H1 (cell line): ENCODE measurements around the gene NEURL1. TPM values are rescaled to one million over a fixed set of nuclear protein-coding genes. Genes with fewer than 3 reads are reported as not detected.

Source experiments
- CTCF ChIA-PET: fragments of 300-600 bp; sonication (Branson Sonifier 250); formaldehyde crosslinking; loops from one replicate; lab custom pipeline; 2021; ENCODE audit not compliant: partially characterized antibody; lab: Charles Lee
- POLR2A ChIA-PET: fragments of 300-600 bp; sonication (Branson Sonifier 250); formaldehyde crosslinking; loops from one replicate; lab custom pipeline; 2021; ENCODE audit warnings: inconsistent platforms; ENCODE audit not compliant: partially characterized antibody; lab: Charles Lee
- DNase-seq, 2 experiments: peaks; one replicate each; pipeline versions ENCODE4 v3.0.0 to v3.0.0-alpha.2; 2010 to 2022; ENCODE audit warnings: low spot score in 2 of 2, low read depth in 1 of 2, mixed read lengths in 1 of 2
- FAIRE-seq: peaks from 2 replicates; lab custom pipeline; 2011; peaks lifted over from hg19 to GRCh38; lab: Jason Lieb, UNC
- H2AFZ ChIP-seq: 2 replicates; pipeline ENCODE4 v1.8.1; 2012; ENCODE audit warnings: low read length, inconsistent platforms
- H2AK5ac ChIP-seq: 2 replicates; pipeline ENCODE4 v1.6.1; 2013; ENCODE audit warnings: low read depth, low read length
- H2BK120ac ChIP-seq: replicated peaks from 2 replicates; pipeline ENCODE3; 2013; ENCODE audit warnings: low read depth, low read length, inconsistent platforms
- H2BK12ac ChIP-seq: 2 replicates; pipeline ENCODE4 v1.6.1; 2013; ENCODE audit warnings: low read depth, low read length
- H2BK15ac ChIP-seq: 2 replicates; pipeline ENCODE4 v1.6.1; 2013; ENCODE audit warnings: low read length
- H2BK20ac ChIP-seq: 2 replicates; pipeline ENCODE4 v1.6.1; 2013; ENCODE audit warnings: low read length
- H2BK5ac ChIP-seq: 2 replicates; pipeline ENCODE4 v1.6.1; 2013; ENCODE audit warnings: low read depth, low read length
- H3K14ac ChIP-seq: 2 replicates; pipeline ENCODE4 v1.6.1; 2013; ENCODE audit warnings: inconsistent platforms; ENCODE audit not compliant: insufficient read length
- H3K18ac ChIP-seq: 2 replicates; pipeline ENCODE4 v1.6.1; 2013; ENCODE audit warnings: low read length; ENCODE audit errors: extremely low read depth
- H3K23ac ChIP-seq: 2 replicates; pipeline ENCODE4 v1.6.1; 2013; ENCODE audit warnings: inconsistent platforms; ENCODE audit not compliant: insufficient read length
- H3K23me2 ChIP-seq: 2 replicates; pipeline ENCODE4 v1.6.1; 2013; ENCODE audit warnings: low read depth, low read length
- H3K27ac ChIP-seq: 2 replicates; pipeline ENCODE4 v1.6.1; 2011; ENCODE audit warnings: low read depth, low read length, inconsistent platforms
- H3K27me3 ChIP-seq, 4 experiments: replicated peaks in 1 of 4; 1 replicate in 1 of 4; 2 replicates in 3 of 4; pipeline versions ENCODE4 v1.6.1 to v1.8.1; 2011 to 2013; ENCODE audit warnings: low read length in 3 of 4, mild to moderate bottlenecking in 3 of 4, inconsistent platforms in 2 of 4, mixed read lengths in 2 of 4, moderate library complexity in 1 of 4; ENCODE audit not compliant: control insufficient read depth in 3 of 4, insufficient read depth in 3 of 4; ENCODE audit errors: extremely low read depth in 1 of 4
- H3K36me3 ChIP-seq, 4 experiments: 2 replicates each; pipeline versions ENCODE4 v1.6.1 to v1.8.1; 2011 to 2013; ENCODE audit warnings: mild to moderate bottlenecking in 4 of 4, low read length in 3 of 4, moderate library complexity in 2 of 4, control low read depth in 1 of 4, inconsistent platforms in 1 of 4; ENCODE audit not compliant: insufficient read depth in 4 of 4, control insufficient read depth in 2 of 4
- H3K4ac ChIP-seq: replicated peaks from 2 replicates; pipeline ENCODE3; 2013; ENCODE audit warnings: low read length, low read depth, mixed read lengths, inconsistent platforms; ENCODE audit not compliant: insufficient read length
- H3K4me1 ChIP-seq, 4 experiments: replicated peaks in 1 of 4; 1 replicate in 1 of 4; 2 replicates in 3 of 4; pipeline versions ENCODE4 v1.6.1 to v1.8.1; 2011 to 2013; ENCODE audit warnings: low read length in 3 of 4, inconsistent platforms in 2 of 4, mixed read lengths in 1 of 4; ENCODE audit not compliant: insufficient read depth in 4 of 4, control insufficient read depth in 3 of 4
- H3K4me2 ChIP-seq, 2 experiments: 2 replicates each; pipeline versions ENCODE4 v1.6.1 to v1.8.1; 2011 to 2013; ENCODE audit warnings: low read depth in 2 of 2, low read length in 2 of 2, control low read depth in 1 of 2, inconsistent platforms in 1 of 2, mild to moderate bottlenecking in 1 of 2; ENCODE audit not compliant: insufficient read depth in 1 of 2
- H3K4me3 ChIP-seq, 4 experiments: fragments of 200-600, 300-600 bp in 1 of 4; sonication (generic), shearing (Covaris generic), sonication (Bioruptor Twin) in 1 of 4; 2 replicates each; pipeline versions ENCODE4 v1.5.1 to v1.8.1; 2011 to 2016; ENCODE audit warnings: low read length in 4 of 4, low read depth in 3 of 4, control low read depth in 2 of 4, inconsistent platforms in 2 of 4, mild to moderate bottlenecking in 2 of 4, mixed read lengths in 1 of 4, moderate library complexity in 1 of 4; ENCODE audit not compliant: insufficient read depth in 2 of 4; ENCODE audit errors: extremely low read depth in 1 of 4
- H3K56ac ChIP-seq: replicated peaks from 2 replicates; pipeline ENCODE3; 2013; ENCODE audit warnings: low read depth, mild to moderate bottlenecking, mixed read lengths, low read length, inconsistent platforms; ENCODE audit not compliant: insufficient read length
- H3K79me1 ChIP-seq: 2 replicates; pipeline ENCODE4 v1.6.1; 2013; ENCODE audit warnings: low read depth, low read length, control low read depth
- H3K79me2 ChIP-seq, 2 experiments: 2 replicates each; pipeline versions ENCODE4 v1.6.1 to v1.8.1; 2012 to 2013; ENCODE audit warnings: low read length in 2 of 2, mild to moderate bottlenecking in 2 of 2, inconsistent platforms in 1 of 2; ENCODE audit not compliant: insufficient read depth in 2 of 2, control insufficient read depth in 1 of 2
- H3K9ac ChIP-seq, 4 experiments: replicated peaks in 1 of 4; 1 replicate in 1 of 4; 2 replicates in 3 of 4; pipeline versions ENCODE4 v1.6.1 to v1.8.1; 2011 to 2013; ENCODE audit warnings: low read depth in 3 of 4, low read length in 3 of 4, control low read depth in 2 of 4, mild to moderate bottlenecking in 2 of 4, moderate library complexity in 2 of 4, inconsistent platforms in 1 of 4; ENCODE audit errors: extremely low read depth in 1 of 4
- H3K9me3 ChIP-seq, 2 experiments: 2 replicates each; pipeline versions ENCODE4 v1.6.1 to v1.8.1; 2012 to 2013; ENCODE audit warnings: mild to moderate bottlenecking in 2 of 2, moderate library complexity in 2 of 2, control low read depth in 1 of 2, inconsistent platforms in 1 of 2, low read depth in 1 of 2, low read length in 1 of 2, mixed read lengths in 1 of 2; ENCODE audit not compliant: insufficient read depth in 2 of 2
- H4K20me1 ChIP-seq, 2 experiments: replicated peaks in 1 of 2; 2 replicates each; pipeline versions ENCODE3 to v1.8.1; 2011 to 2013; ENCODE audit warnings: inconsistent platforms in 2 of 2, low read length in 2 of 2, mild to moderate bottlenecking in 1 of 2; ENCODE audit not compliant: insufficient read depth in 2 of 2, control insufficient read depth in 1 of 2
- H4K5ac ChIP-seq: 2 replicates; pipeline ENCODE4 v1.6.1; 2013; ENCODE audit warnings: low read length, low read depth, mixed read lengths, inconsistent platforms; ENCODE audit not compliant: insufficient read length
- H4K8ac ChIP-seq: 2 replicates; pipeline ENCODE4 v1.8.0; 2013; ENCODE audit warnings: mild to moderate bottlenecking, moderate library complexity, low read length, inconsistent platforms; ENCODE audit not compliant: insufficient read depth; ENCODE audit errors: extremely low read depth
- H4K91ac ChIP-seq: replicated peaks from 2 replicates; pipeline ENCODE3; 2013; ENCODE audit warnings: low read length, mixed read lengths, inconsistent platforms; ENCODE audit not compliant: insufficient read length
- ATF2 ChIP-seq: IDR thresholded peaks from 2 replicates; pipeline ENCODE4 v1.6.1; 2012; ENCODE audit warnings: low read length, inconsistent platforms
- CEBPB ChIP-seq: IDR thresholded peaks from 2 replicates; pipeline ENCODE4 v1.6.1; 2012; ENCODE audit warnings: low read depth, low read length
- HDAC6 ChIP-seq: IDR thresholded peaks from one replicate; pipeline ENCODE4 v1.7.1; 2012; ENCODE audit warnings: low read depth, mild to moderate bottlenecking, inconsistent platforms, low read length, moderate library complexity
- PHF8 ChIP-seq: fragments of 200-600 bp; sonication (generic); conservative IDR thresholded peaks from 2 replicates; pipeline ENCODE4 v1.7.1; 2012; ENCODE audit warnings: low read depth, mild to moderate bottlenecking, inconsistent platforms, low read length, moderate library complexity
- POU5F1 ChIP-seq: IDR thresholded peaks from 2 replicates; pipeline ENCODE4 v1.6.1; 2011; ENCODE audit warnings: low read depth, mild to moderate bottlenecking, low read length, moderate library complexity
- RAD21 ChIP-seq, 2 experiments: IDR thresholded peaks in 1 of 2; conservative IDR thresholded peaks in 1 of 2; 2 replicates each; pipeline ENCODE4 v1.6.1; 2011; ENCODE audit warnings: low read depth in 2 of 2, low read length in 2 of 2, improper control_type of control experiment in 1 of 2, inconsistent platforms in 1 of 2, mild to moderate bottlenecking in 1 of 2, moderate library complexity in 1 of 2
- RXRA ChIP-seq: IDR thresholded peaks from 2 replicates; pipeline ENCODE4 v1.6.1; 2011; ENCODE audit warnings: low read depth, mild to moderate bottlenecking, low read length, moderate library complexity; ENCODE audit not compliant: insufficient read depth
- SP2 ChIP-seq: IDR thresholded peaks from 2 replicates; pipeline ENCODE4 v1.6.1; 2012; ENCODE audit warnings: mild to moderate bottlenecking, low read length, inconsistent platforms
- TAF7 ChIP-seq: optimal IDR thresholded peaks from 2 replicates; pipeline ENCODE3; 2011; ENCODE audit warnings: low read depth, mild to moderate bottlenecking, inconsistent platforms, low read length, moderate library complexity, borderline replicate concordance
- ZNF274 ChIP-seq: IDR thresholded peaks from 2 replicates; pipeline ENCODE4 v1.7.0; 2012; ENCODE audit warnings: low read length, borderline replicate concordance; ENCODE audit errors: extremely low read depth
- WGBS, 2 experiments: shearing (Covaris generic) in 1 of 2; methylation state at CpG; one replicate each; pipeline versions ENCODE4 v1.1.6 to v1.1.7; 2013 to 2015; ENCODE audit warnings: low lambda C conversion rate in 2 of 2, mixed read lengths in 2 of 2, inconsistent platforms in 1 of 2, low coverage in 1 of 2, missing lambda C conversion rate in 1 of 2; ENCODE audit not compliant: insufficient replicate concordance in 2 of 2, insufficient coverage in 1 of 2, insufficient read length in 1 of 2; ENCODE audit errors: extremely low coverage in 1 of 2, missing lambda C conversion rate in 1 of 2; 5-methylcytosine and 5-hydroxymethylcytosine counted together
- polyA plus RNA-seq, 7 experiments: library from polyadenylated mRNA; depleted of rRNA in 3 of 7; stranded (reverse) in 5 of 7; unstranded in 2 of 7; fragments of >200 nt in 5 of 7; fragments of 200-250 nt in 2 of 7; gene quantifications; 1 replicate in 5 of 7; 2 replicates in 1 of 7; 4 replicates in 1 of 7; pipeline versions ENCODE4 v1.2.1 to v1.2.3, GENCODE V29; 2011 to 2013; ENCODE audit warnings: missing spikeins in 2 of 7, mixed read lengths in 2 of 7
- total RNA-seq: library from RNA; stranded (reverse); fragmentation: NEBNext Ultra II Directional; extraction: Animal tissue kit (Norgen Biotek cat#: 25700); gene quantifications from 2 replicates; pipeline ENCODE4 v1.2.1, GENCODE V29; 2021

The NEURL1 gene
- total and polyA plus RNA-seq, 2 of the 8 experiments (the other 6 are each of a cell fraction or from before 2014, with no cell fraction given), result 0.54 to 0.58 TPM

GRCh38 chr10:103445767-103446567 is 47.5 kb upstream of the NEURL1 start:
- H3K4me3 ChIP-seq, result no peak overlapping the region
- H3K23ac ChIP-seq, result no peak overlapping the region
- no peak overlapping the region for H3K18ac ChIP-seq
- H2AK5ac ChIP-seq, result no peak overlapping the region
- no peaks in the 10 kb centered on the region for H3K23me2 ChIP-seq
- no peak overlapping the region for H2BK120ac ChIP-seq
- H4K20me1 ChIP-seq, result peaks cover 3 to 10% of the 10 kb centered on the region in 2 experiments
- H2BK5ac ChIP-seq, result no peak overlapping the region
- no peak for DNase-seq
- H3K4me1 ChIP-seq, result no peaks in the 10 kb centered on the region; a peak in 1 of 7 replicates
- no peak overlapping the region for H3K14ac ChIP-seq
- no peak overlapping the region for H4K5ac ChIP-seq
- no peak overlapping the region for H2BK12ac ChIP-seq
- no peak for FAIRE-seq
- no peak overlapping the region for H4K91ac ChIP-seq
- H3K36me3 ChIP-seq, result peaks cover 27 to 62% (median 54%) of the 10 kb centered on the region in 4 experiments
- no peaks in the 10 kb centered on the region; the same call in 1 of the 2 replicates for H3K79me1 ChIP-seq
- CTCF ChIA-PET, result interaction anchor here (1.0 to 4.9 kb wide), 6 partner anchors 8 to 147 kb away, joined by 3 to 30 read pairs (median 4); no protein-coding TSS in a partner anchor
- no peak overlapping the region for H3K9ac ChIP-seq
- no peak overlapping the region for H3K4ac ChIP-seq
- no peaks in the 10 kb centered on the region for H3K79me2 ChIP-seq
- H2BK15ac ChIP-seq, result no peak overlapping the region
- no peak overlapping the region for H3K56ac ChIP-seq
- POLR2A ChIA-PET, result interaction anchor here (0.6 to 2.2 kb wide), 3 partner anchors 21 to 151 kb away, joined by 3 to 6 read pairs (median 3); partner anchors contain the start of gene ATP5MK
- H2BK20ac ChIP-seq, result no peak overlapping the region
- H3K9me3 ChIP-seq, result no peaks in the 10 kb centered on the region
- H2AFZ ChIP-seq, result no peak overlapping the region
- WGBS, 2 experiments, result 89% methylated on average over 9 of the region's 12 CpGs; no CpG with 5 or more reads in 1 of the 2 experiments
- no peak overlapping the region for H4K8ac ChIP-seq
- H3K27ac ChIP-seq, result no peak overlapping the region
- no peaks in the 10 kb centered on the region for H3K27me3 ChIP-seq
- H3K4me2 ChIP-seq, result no peak overlapping the region
- TF ChIP-seq RAD21 (IDR thresholded peaks at IDR 0.05 in 1 of 2, conservative IDR thresholded peaks at IDR 0.05 in 1 of 2; ENCODE audit: low read depth in 2 of 2, low read length in 2 of 2), result no peak
- TF ChIP-seq SP2, result no peak
- no peak for TF ChIP-seq ZNF274
- TF ChIP-seq CEBPB, result no peak
- TF ChIP-seq RXRA, result no peak
- TF ChIP-seq ATF2, result no peak
- TF ChIP-seq HDAC6, result no peak
- TF ChIP-seq TAF7, result no peak
- no peak for TF ChIP-seq POU5F1
- TF ChIP-seq PHF8, result no peak
